Lower lobe of right lung (tissue), 2 donors: ENCODE measurements around the gene KCNJ13. TPM values are rescaled to one million over a fixed set of nuclear protein-coding genes. Genes with fewer than 3 reads are reported as not detected.
"Not testable (repeated sequence)": the region's sequence is repeated elsewhere in the genome, so short reads cannot be mapped to it uniquely, and the experiment has no call there.

ENCODE experiments used
- ATAC-seq, 2 donors: fragments of 200-7000 bp; cut with Tn5 transposase; one replicate each; pipeline ENCODE4 v1.9.1; 2020 to 2022; ENCODE audit warnings: mild to moderate bottlenecking in 2 of 2, moderate library complexity in 2 of 2
- DNase-seq: peaks from one replicate; pipeline ENCODE4 v3.0.0-alpha.2; 2020
- H3K27ac ChIP-seq: fragments of 200-600 bp; one replicate; pipeline ENCODE4 v1.8.0; 2022
- H3K27me3 ChIP-seq: fragments of 200-600 bp; one replicate; pipeline ENCODE4 v1.8.0; 2022; ENCODE audit warnings: low read depth
- H3K36me3 ChIP-seq: fragments of 200-600 bp; one replicate; pipeline ENCODE4 v1.8.0; 2022; ENCODE audit warnings: mild to moderate bottlenecking
- H3K4me1 ChIP-seq: fragments of 200-600 bp; one replicate; pipeline ENCODE4 v1.8.0; 2022
- H3K4me3 ChIP-seq: fragments of 200-600 bp; one replicate; pipeline ENCODE4 v1.8.0; 2022; ENCODE audit warnings: mild to moderate bottlenecking
- H3K9me3 ChIP-seq: fragments of 200-600 bp; one replicate; pipeline ENCODE4 v1.8.0; 2022
- CTCF ChIP-seq: fragments of 200-600 bp; IDR thresholded peaks from one replicate; pipeline ENCODE4 v1.8.0; 2022; ENCODE audit warnings: antibody characterized with exemption, mild to moderate bottlenecking
- intact Hi-C: fragments of 100-400 bp; cut with DNase I; formaldehyde crosslinking; loops from one replicate; pipeline ENCODE4 v1.11.0; 2022
- total RNA-seq: library from RNA; stranded (reverse); fragmentation: NEBNext Ultra II Directional; extraction: Animal tissue kit (Norgen Biotek cat#: 25700); gene quantifications from one replicate; pipeline ENCODE4 v1.2.1, GENCODE V29; 2021
- donor health status: DM: no; HTN: yes; CAD: no; lungs with severe emphysema.

Gene KCNJ13
- total RNA-seq, 1 donor from 2014 or later: not detected

GRCh38 chr2:232731470-232731869 lies 44.9 kb downstream of the KCNJ13 start:
- no peak overlapping the region for H3K4me3 ChIP-seq
- no peaks in the 10 kb centered on the region for H3K4me1 ChIP-seq
- intact Hi-C loops: no loop called here
- DNase-seq (no peak), ATAC-seq (no peak)
- H3K9me3 ChIP-seq: no peaks in the 10 kb centered on the region
- H3K36me3 ChIP-seq: peaks cover 63% of the 10 kb centered on the region
- no peak overlapping the region for H3K27ac ChIP-seq
- no peaks in the 10 kb centered on the region for H3K27me3 ChIP-seq
- TF ChIP-seq CTCF: no peak

- H3K36me3 ChIP-seq: peaks cover 64% of the 10 kb centered on the region
- DNase-seq (no peak), ATAC-seq (no peak)
Observed at GRCh38 chr2:232728785-232729184, 47.6 kb downstream of the KCNJ13 start.

GRCh38 chr2:232723027-232723426 lies 53.3 kb downstream of the KCNJ13 start:
- no peak overlapping the region for H3K4me3 ChIP-seq
- H3K9me3 ChIP-seq: no peaks in the 10 kb centered on the region
- H3K27ac ChIP-seq: no peak overlapping the region
- ATAC-seq: no peak
- TF ChIP-seq CTCF: no peak
- H3K36me3 ChIP-seq: peaks cover 67% of the 10 kb centered on the region
- no peak for DNase-seq
- intact Hi-C loops: no loop called here
- H3K4me1 ChIP-seq: no peaks in the 10 kb centered on the region
- no peaks in the 10 kb centered on the region for H3K27me3 ChIP-seq

More at GRCh38 chr2:232728785-232729184, 47.6 kb downstream of the KCNJ13 start:
- intact Hi-C loops: no loop called here
- Histone ChIP-seq H3K27ac (no peak overlapping the region), H3K27me3 (no peaks in the 10 kb centered on the region), H3K4me3 (no peak overlapping the region), H3K9me3 (no peaks in the 10 kb centered on the region), H3K4me1 (no peaks in the 10 kb centered on the region)
- TF ChIP-seq CTCF: no peak

GRCh38 chr2:232721882-232722281 lies 54.5 kb downstream of the KCNJ13 start:
- no peak for ATAC-seq
- Histone ChIP-seq H3K4me1 (no peaks in the 10 kb centered on the region), H3K27me3 (no peaks in the 10 kb centered on the region), H3K27ac (no peak overlapping the region), H3K36me3 (peaks cover 60% of the 10 kb centered on the region), H3K9me3 (no peaks in the 10 kb centered on the region), H3K4me3 (no peak overlapping the region)
- intact Hi-C loops: no loop called here
- no peak for TF ChIP-seq CTCF
- DNase-seq: no peak

- Histone ChIP-seq H3K9me3 (no peaks in the 10 kb centered on the region), H3K4me1 (no peaks in the 10 kb centered on the region), H3K4me3 (no peak overlapping the region), H3K36me3 (peaks cover 54% of the 10 kb centered on the region), H3K27me3 (no peaks in the 10 kb centered on the region), H3K27ac (no peak overlapping the region)
- ATAC-seq (no peak), DNase-seq (no peak)
- TF ChIP-seq CTCF: no peak
- intact Hi-C loops: no loop called here
Observed at GRCh38 chr2:232721261-232721660, 55.1 kb downstream of the KCNJ13 start.

- H3K27me3 ChIP-seq, intact Hi-C loops, ATAC-seq: not testable (repeated sequence)
Observed at GRCh38 chr2:232720056-232720455, 56.3 kb downstream of the KCNJ13 start.

More at GRCh38 chr2:232720056-232720455, 56.3 kb downstream of the KCNJ13 start:
- not testable (repeated sequence) for H3K4me3 ChIP-seq, H3K4me1 ChIP-seq, DNase-seq, H3K9me3 ChIP-seq, H3K27ac ChIP-seq
- peaks cover 42% of the 10 kb centered on the region for H3K36me3 ChIP-seq

Other genes starting within 250 kb of the KCNJ13 start
- gene CHRNG, start 236.9 kb downstream of the KCNJ13 start, total RNA-seq: not detected
- gene TIGD1, start 226.0 kb downstream of the KCNJ13 start, total RNA-seq: 3.7 TPM
- 68.1 TPM for gene EIF4E2, start 225.9 kb downstream of the KCNJ13 start, total RNA-seq
- 7.7 TPM for gene EFHD1, start 143.0 kb downstream of the KCNJ13 start, total RNA-seq
- 67.6 TPM for gene GIGYF2, start 79.2 kb downstream of the KCNJ13 start, total RNA-seq
- gene SNORC, start 93.7 kb upstream of the KCNJ13 start, total RNA-seq: 0.53 TPM
- 1.7 TPM for gene NGEF, start 236.7 kb upstream of the KCNJ13 start, total RNA-seq